Measurements from ENCODE around the gene FFAR4. TPM values are rescaled to one million over a fixed set of nuclear protein-coding genes. Genes with fewer than 3 reads are reported as not detected.

The FFAR4 gene
- total RNA-seq, 1 donor from 2014 or later: 1.5 TPM

DNA sequence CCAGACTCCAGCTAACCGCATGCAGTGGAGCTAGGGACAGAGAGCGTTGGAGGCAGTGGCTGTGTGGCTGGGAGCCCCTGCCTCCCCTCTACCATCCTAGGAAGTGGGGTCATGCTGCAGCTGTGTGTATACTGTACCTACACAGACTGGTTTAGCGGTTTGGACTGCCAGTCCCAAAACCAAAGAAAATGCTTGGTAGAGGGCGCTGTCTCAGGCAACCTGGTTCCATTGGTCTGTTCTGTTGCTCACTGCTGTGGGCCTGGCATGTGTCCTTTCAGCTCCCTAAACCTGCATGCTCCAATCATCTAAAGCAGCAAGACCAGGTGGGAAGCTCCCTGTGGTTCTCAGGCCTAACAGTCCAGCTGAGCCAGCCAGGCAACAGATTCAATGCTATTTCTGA is 30.1 kb downstream of the FFAR4 start:
- H3K4me3 ChIP-seq: no peak overlapping the region
- no peaks in the 10 kb centered on the region for H3K36me3 ChIP-seq
- no peaks in the 10 kb centered on the region for H3K9me3 ChIP-seq
- no peak for DNase-seq (ENCODE audit: extremely low spot score in 2 of 2)
- H3K4me1 ChIP-seq: peaks cover 10% of the 10 kb centered on the region
- TF ChIP-seq POLR2A (IDR thresholded peaks at IDR 0.05) (no peak), POLR2AphosphoS5 (IDR thresholded peaks at IDR 0.05; ENCODE audit: insufficient read depth in 1 of 2, low read depth in 1 of 2) (no peak)
- TF ChIP-seq, protein P1, sequence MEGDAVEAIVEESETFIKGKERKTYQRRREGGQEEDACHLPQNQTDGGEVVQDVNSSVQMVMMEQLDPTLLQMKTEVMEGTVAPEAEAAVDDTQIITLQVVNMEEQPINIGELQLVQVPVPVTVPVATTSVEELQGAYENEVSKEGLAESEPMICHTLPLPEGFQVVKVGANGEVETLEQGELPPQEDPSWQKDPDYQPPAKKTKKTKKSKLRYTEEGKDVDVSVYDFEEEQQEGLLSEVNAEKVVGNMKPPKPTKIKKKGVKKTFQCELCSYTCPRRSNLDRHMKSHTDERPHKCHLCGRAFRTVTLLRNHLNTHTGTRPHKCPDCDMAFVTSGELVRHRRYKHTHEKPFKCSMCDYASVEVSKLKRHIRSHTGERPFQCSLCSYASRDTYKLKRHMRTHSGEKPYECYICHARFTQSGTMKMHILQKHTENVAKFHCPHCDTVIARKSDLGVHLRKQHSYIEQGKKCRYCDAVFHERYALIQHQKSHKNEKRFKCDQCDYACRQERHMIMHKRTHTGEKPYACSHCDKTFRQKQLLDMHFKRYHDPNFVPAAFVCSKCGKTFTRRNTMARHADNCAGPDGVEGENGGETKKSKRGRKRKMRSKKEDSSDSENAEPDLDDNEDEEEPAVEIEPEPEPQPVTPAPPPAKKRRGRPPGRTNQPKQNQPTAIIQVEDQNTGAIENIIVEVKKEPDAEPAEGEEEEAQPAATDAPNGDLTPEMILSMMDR (IDR thresholded peaks at IDR 0.05): no peak
- H3K27me3 ChIP-seq: no peaks in the 10 kb centered on the region
- H3K27ac ChIP-seq: no peak overlapping the region
- intact Hi-C loops (cut with DNase I): no loop called here

DNA sequence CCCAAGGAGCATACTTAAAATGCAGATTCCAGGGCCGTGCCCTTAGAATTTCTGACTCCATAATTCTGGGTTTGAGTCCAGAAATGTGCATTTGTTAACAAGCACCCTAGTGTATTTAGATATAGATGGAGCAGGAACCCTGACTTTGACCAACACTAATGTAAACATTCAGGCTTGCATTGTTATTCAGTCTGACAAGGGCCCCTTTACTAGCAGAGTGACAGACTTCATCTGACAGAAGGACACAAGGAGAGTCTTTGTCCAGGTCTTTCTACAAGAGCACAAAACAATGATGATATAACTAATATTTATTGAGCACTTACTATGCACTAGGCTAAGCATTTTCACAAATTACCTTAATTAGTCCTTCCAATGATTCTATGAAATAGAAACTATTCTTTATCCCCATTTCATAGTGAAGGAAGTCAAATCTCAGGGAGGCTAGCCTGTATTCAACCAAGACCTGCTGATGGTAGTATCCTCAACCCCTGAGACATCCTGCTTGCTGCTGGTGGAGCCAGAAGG is 30.7 kb downstream of the FFAR4 start:
- Histone ChIP-seq H3K27me3 (no peaks in the 10 kb centered on the region), H3K4me3 (no peak overlapping the region), H3K27ac (no peak overlapping the region), H3K36me3 (no peaks in the 10 kb centered on the region), H3K4me1 (peaks cover 12% of the 10 kb centered on the region), H3K9me3 (no peaks in the 10 kb centered on the region)
- DNase-seq (ENCODE audit: extremely low spot score in 2 of 2): no peak
- intact Hi-C loops (cut with DNase I): no loop called here
- TF ChIP-seq POLR2A (IDR thresholded peaks at IDR 0.05) (no peak), POLR2AphosphoS5 (IDR thresholded peaks at IDR 0.05; ENCODE audit: insufficient read depth in 1 of 2, low read depth in 1 of 2) (no peak)
- TF ChIP-seq, protein P1 (IDR thresholded peaks at IDR 0.05): no peak

DNA sequence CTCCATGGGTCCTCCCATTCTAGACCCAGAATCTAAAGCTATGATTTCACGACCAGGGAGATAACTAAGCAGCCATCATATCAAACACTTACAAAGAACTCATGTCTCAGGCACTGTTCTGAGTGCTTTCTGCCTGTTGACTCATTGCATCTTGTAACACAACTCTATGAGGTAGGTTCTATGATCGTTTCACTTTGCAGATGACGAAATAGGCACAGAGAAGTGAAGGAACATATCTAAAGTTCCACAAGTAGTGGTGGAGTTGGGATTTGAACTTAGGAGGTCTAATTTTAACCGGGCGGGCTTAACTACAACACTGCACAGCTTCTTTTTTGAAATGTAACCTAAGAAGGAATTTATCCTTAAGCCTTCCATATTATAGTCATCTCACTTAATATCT is 31.7 kb downstream of the FFAR4 start:
- Histone ChIP-seq H3K4me3 (no peak overlapping the region), H3K36me3 (no peaks in the 10 kb centered on the region), H3K4me1 (peaks cover 12% of the 10 kb centered on the region), H3K27me3 (no peaks in the 10 kb centered on the region), H3K9me3 (no peaks in the 10 kb centered on the region), H3K27ac (no peak overlapping the region)
- intact Hi-C loops (cut with DNase I): no loop called here
- DNase-seq (ENCODE audit: extremely low spot score in 2 of 2): no peak
- TF ChIP-seq, protein P1 (IDR thresholded peaks at IDR 0.05): no peak
- no peak for TF ChIP-seq POLR2AphosphoS5 (IDR thresholded peaks at IDR 0.05; ENCODE audit: insufficient read depth in 1 of 2, low read depth in 1 of 2)
- no peak for TF ChIP-seq POLR2A (IDR thresholded peaks at IDR 0.05)

DNA sequence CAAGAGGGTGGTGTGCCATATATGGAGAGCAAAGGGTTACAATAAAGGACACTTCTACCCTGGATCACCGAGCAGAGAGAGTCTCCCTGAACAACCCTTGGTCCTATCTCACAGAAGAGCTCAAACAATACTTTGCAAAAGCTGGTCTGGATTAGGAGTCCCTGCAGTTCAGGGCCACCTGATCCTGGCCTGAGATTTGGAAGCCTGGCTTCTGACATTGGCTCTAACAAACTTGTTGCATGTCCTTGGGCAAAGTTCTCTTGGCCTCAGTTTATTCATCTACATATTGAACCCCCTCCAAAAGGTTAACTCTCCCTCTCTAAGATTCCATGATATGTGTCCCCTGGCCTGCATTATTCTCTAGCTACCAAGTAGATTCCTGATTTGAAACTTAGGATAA is 32.9 kb downstream of the FFAR4 start:
- TF ChIP-seq POLR2AphosphoS5 (IDR thresholded peaks at IDR 0.05; ENCODE audit: insufficient read depth in 1 of 2, low read depth in 1 of 2) (no peak), POLR2A (IDR thresholded peaks at IDR 0.05) (no peak)
- TF ChIP-seq, protein P1 (IDR thresholded peaks at IDR 0.05): no peak

DNA sequence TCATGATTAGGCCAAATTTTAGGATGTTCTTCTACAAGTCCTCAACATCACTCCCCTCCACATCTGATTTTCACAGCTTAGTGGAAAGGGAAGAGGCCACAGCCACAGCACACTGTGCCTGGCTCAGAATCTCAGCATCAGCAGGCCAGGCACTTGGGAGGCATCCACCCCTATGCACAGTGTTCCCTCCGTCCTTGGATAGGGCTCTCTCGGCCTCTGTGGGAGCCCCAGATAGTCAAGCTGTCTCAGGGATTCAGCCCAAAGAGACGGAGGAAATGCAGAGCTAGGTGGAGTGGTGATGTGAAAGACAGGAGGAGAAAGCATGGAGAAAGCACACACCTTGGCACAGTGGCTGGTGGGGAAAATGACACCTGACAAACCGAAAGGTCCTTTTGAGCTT is 33.3 kb downstream of the FFAR4 start:
- no peaks in the 10 kb centered on the region for H3K9me3 ChIP-seq
- DNase-seq (ENCODE audit: extremely low spot score in 2 of 2): peak in 1 of 2 donors; percentile 70
- TF ChIP-seq POLR2A (IDR thresholded peaks at IDR 0.05): no peak
- no peaks in the 10 kb centered on the region for H3K36me3 ChIP-seq
- H3K4me3 ChIP-seq: no peak overlapping the region
- H3K4me1 ChIP-seq: peaks cover 12% of the 10 kb centered on the region
- intact Hi-C loops (cut with DNase I): no loop called here
- no peaks in the 10 kb centered on the region for H3K27me3 ChIP-seq
- H3K27ac ChIP-seq: no peak overlapping the region

More for the DNA sequence above, 32.9 kb downstream of the FFAR4 start:
- peak in 1 of 2 donors; percentile 16 for DNase-seq (ENCODE audit: extremely low spot score in 2 of 2)
- no peaks in the 10 kb centered on the region for H3K9me3 ChIP-seq
- intact Hi-C loops (cut with DNase I): no loop called here
- no peaks in the 10 kb centered on the region for H3K27me3 ChIP-seq
- no peak overlapping the region for H3K4me3 ChIP-seq
- no peak overlapping the region for H3K27ac ChIP-seq
- no peaks in the 10 kb centered on the region for H3K36me3 ChIP-seq
- H3K4me1 ChIP-seq: peaks cover 12% of the 10 kb centered on the region
